Lower leg skin (tissue), 4 donors: ENCODE measurements around the gene GINS1. TPM values are rescaled to one million over a fixed set of nuclear protein-coding genes. Genes with fewer than 3 reads are reported as not detected.

ENCODE experiments used
- DNase-seq, 2 donors: peaks; one replicate each; pipeline ENCODE4 v3.0.0-alpha.2; 2019; ENCODE audit warnings: low spot score in 2 of 2
- H3K4me3 ChIP-seq: fragments of 200-600 bp; sonication (generic); 2 replicates; pipeline ENCODE4 v1.5.1; 2017; ENCODE audit warnings: mild to moderate bottlenecking, low read depth; ENCODE audit not compliant: poor library complexity, severe bottlenecking
- POLR2A ChIP-seq, 2 donors: fragments of 450-650 bp; IDR thresholded peaks; one replicate each; pipeline ENCODE4 v1.6.1; 2016 to 2017; ENCODE audit warnings: antibody characterized with exemption in 2 of 2, mild to moderate bottlenecking in 1 of 2, moderate library complexity in 1 of 2
- WGBS, 2 donors: methylation state at CpG; one replicate each; pipeline ENCODE4 v1.1.5; 2018; 5-methylcytosine and 5-hydroxymethylcytosine counted together
- intact Hi-C: fragments of 100-400 bp; cut with DNase I; formaldehyde crosslinking; loops from one replicate; pipeline ENCODE4 v1.15.0; 2023; ENCODE audit warnings: low total_unique reads
- total RNA-seq, 4 donors: library from RNA; depleted of rRNA; stranded (reverse); fragments of >200 nt; gene quantifications; one replicate each; pipeline ENCODE4 v1.1.0, GENCODE V29; 2016
- TF ChIP-seq, protein P1 (sequence below), 3 donors: fragments of 450-650 bp; IDR thresholded peaks; one replicate each; pipeline ENCODE4 v1.5.1; 2016; ENCODE audit warnings: antibody characterized with exemption in 3 of 3, mild to moderate bottlenecking in 3 of 3, moderate library complexity in 2 of 3

The GINS1 gene
- total RNA-seq, 4 donors from 2014 or later: 0.63 to 2.8 (median 1.4) TPM

DNA sequence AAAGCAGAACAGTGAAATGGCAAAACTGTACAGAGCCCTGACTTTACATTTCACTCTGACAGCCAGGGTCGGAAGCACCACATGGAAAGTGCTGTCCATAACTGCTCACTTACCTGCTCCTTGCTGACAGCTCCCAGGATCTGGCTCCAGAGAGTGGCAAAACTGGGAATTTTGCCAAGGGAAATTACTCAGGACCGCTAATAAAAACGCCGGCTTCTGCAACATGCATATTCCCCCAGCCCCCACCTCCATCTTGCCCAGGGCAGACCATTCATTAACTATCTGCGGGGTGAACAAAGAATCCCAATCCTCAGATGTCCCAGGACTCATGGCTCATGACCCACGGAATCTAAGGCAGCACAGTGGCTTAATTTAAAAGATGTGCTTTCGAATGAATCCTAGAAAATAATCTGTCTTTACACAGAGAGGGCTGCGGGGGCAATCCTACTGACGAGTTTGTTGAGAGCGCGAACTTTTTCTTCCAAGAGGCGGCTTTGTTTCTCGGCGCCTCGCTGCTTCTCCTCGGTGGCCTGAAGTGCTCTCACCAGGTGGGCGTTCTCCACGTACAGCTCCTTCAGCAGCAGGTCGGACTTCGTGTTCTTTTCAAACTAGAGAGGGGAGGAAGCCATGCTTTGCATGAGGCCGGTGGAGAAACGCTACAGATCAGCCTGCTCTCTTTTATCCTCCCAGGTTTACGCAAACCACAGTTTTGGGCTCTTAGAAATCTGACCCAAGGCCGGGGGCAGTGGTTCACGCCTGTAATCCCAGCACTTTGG lies 45.8 kb downstream of the GINS1 start:
- no peak for DNase-seq
- intact Hi-C loops: no loop called here
- H3K4me3 ChIP-seq: no peak overlapping the region
- no peak for TF ChIP-seq POLR2A (IDR thresholded peaks at IDR 0.05)
- TF ChIP-seq, protein P1, sequence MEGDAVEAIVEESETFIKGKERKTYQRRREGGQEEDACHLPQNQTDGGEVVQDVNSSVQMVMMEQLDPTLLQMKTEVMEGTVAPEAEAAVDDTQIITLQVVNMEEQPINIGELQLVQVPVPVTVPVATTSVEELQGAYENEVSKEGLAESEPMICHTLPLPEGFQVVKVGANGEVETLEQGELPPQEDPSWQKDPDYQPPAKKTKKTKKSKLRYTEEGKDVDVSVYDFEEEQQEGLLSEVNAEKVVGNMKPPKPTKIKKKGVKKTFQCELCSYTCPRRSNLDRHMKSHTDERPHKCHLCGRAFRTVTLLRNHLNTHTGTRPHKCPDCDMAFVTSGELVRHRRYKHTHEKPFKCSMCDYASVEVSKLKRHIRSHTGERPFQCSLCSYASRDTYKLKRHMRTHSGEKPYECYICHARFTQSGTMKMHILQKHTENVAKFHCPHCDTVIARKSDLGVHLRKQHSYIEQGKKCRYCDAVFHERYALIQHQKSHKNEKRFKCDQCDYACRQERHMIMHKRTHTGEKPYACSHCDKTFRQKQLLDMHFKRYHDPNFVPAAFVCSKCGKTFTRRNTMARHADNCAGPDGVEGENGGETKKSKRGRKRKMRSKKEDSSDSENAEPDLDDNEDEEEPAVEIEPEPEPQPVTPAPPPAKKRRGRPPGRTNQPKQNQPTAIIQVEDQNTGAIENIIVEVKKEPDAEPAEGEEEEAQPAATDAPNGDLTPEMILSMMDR (IDR thresholded peaks at IDR 0.05): no peak
- 88% methylated on average over 25 of the region's 25 CpGs for WGBS, 2 donors

DNA sequence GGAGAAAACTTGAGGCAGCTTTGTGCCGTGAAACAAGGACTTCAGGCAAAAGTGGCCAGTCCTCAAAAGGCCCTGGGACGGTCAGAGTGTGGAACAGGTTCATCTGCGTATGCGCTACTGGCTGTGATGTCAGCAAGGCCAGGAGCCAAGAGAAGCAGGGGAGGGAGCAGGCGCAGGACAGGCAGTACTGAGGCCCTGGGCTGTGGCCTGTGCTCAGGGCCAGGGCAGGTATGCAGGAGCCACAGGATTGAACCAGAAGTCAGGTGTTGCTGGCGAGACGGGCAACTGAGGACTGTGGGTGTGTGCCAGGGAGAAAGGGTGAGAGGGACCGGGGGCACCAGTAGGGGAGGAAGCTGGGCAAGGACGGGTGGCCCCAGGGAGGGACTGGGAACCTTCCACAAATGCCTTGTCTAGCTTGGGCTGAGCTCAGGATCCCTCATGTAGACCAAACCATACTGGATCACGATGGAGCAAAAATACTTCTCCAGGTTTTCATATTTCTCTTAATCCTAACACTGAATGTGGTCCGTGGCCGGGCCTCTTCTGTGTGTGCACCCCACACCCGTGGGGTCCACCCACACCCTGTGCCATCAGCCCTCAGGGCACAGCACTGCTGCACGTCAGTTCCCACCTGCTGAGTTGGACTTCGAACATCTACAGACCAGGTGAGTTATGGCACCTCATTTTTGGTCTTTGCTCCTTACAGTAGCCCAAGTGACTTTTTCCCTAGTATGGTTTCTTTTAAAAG lies 46.9 kb downstream of the GINS1 start:
- WGBS, 2 donors: 88 to 89% methylated on average over 15 of the region's 15 CpGs
- intact Hi-C loops: no loop called here
- DNase-seq: no peak
- no peak overlapping the region for H3K4me3 ChIP-seq
- TF ChIP-seq, protein P1 (IDR thresholded peaks at IDR 0.05): no peak
- TF ChIP-seq POLR2A (IDR thresholded peaks at IDR 0.05): no peak

DNA sequence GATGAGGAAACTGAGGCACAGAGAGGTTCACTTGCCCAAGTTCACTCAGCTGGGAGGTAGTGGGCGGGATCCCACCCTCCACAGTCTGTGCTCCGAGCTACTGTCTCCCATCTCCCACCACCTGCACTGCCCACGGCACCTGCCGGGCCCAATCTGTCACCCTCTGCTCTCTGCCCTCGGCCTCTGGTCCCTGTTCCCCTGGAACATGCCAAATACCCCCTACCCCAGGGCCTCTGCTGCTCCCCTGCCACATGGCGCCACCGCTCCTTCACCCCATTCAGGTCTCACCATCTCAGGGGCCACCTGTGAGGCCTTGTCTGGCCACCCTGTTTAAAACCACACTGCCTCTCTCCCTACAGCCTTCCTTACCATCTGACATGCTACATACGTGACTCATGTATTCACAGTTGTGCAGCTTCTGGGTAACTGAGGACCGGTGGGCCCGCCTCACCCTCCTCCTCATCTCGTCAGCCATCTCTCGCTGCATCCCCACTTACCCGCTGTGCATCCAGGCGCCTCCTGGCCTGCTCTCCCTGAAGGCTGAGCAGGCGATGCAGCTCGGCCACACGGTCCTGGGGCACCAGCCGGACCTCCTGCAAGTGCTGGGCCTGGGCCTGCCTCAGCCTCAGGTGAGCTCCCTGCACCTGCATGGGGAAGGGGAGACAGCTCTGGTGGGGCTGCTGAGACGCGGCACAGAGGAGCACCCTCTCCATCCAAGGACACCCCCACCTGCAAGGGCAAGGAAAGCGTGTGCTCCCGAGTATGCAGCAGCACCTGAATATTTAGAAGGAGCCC lies 50.6 kb downstream of the GINS1 start:
- intact Hi-C loops: no loop called here
- TF ChIP-seq, protein P1 (IDR thresholded peaks at IDR 0.05): no peak
- no peak for TF ChIP-seq POLR2A (IDR thresholded peaks at IDR 0.05)
- 95 to 96% methylated on average over 21 to 22 of the region's 22 CpGs for WGBS, 2 donors
- peak in 1 of 2 donors; percentile 63 for DNase-seq
- H3K4me3 ChIP-seq: no peak overlapping the region

DNA sequence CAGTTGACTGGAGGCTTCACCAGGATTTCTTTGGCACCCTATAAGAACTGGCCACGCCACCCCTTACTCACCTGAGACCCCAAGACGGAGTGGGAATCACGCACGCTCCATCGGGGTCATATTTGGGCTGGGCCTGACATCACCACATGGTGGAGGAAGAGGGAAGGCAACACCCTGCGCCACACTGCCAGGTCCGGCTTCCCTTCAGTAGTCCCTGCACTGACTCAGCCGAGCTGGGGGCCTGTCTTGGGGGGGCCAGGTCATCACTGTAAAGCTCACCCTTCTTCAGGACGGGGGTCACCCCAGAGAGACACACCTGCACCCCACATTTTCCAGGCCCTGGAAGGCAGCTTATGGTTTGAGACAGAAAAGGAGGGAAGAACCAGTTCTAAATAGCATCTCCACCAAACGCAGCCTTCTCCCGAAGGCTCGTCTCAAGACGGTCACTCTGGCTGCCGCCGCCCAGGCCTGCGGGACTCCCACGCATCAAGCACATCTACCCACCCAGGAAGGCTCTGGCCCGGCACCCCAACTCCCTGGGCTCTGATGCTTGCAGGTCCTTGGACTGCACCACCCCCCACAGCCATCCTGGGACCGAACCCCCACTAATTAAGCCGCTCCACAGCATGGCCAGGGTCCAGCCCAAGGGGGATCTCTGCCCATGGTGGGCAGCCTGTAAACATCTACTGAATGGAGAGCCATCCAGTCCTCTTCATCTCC lies 51.8 kb downstream of the GINS1 start:
- 74 to 79% methylated on average over 17 of the region's 20 CpGs for WGBS, 2 donors
- intact Hi-C loops: no loop called here
- no peak for TF ChIP-seq POLR2A (IDR thresholded peaks at IDR 0.05)
- TF ChIP-seq, protein P1 (IDR thresholded peaks at IDR 0.05): no peak
- DNase-seq: peak in 1 of 2 donors; percentile 81
- H3K4me3 ChIP-seq: no peak overlapping the region

DNA sequence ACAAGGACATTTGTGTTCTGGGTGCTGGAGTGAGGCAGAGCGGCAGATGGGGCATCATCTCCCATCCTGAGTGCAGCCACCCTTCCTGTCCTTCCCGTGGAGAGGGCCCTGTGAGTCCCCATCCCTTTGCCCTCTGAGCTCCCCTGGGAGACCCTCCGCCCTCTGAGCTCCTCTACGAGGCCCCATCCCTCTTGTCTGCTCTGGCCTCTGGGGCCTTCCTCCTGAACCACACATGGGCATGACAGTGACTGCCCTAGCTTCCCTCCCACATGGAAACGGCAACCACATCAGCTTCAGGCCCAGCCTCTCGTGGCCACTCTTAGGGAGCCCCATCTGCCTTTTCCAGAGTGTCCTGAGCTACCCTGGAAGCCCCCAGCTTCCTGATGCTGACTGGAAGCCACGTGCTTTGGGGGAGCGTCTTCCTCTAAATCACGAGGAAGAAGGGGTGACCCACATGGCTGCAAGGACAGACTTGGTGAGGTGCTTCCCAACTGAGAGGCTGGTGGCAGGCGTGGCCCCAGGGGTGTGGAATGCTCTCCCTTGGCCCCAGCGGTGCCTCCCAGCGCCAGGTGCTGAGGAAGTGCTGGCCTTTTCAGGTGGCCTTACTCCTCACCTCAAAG lies 52.6 kb downstream of the GINS1 start:
- peak in 1 of 2 donors; percentile 78 for DNase-seq
- WGBS, 2 donors: 68 to 75% methylated on average over 12 of the region's 12 CpGs
- TF ChIP-seq, protein P1 (IDR thresholded peaks at IDR 0.05): no peak
- TF ChIP-seq POLR2A (IDR thresholded peaks at IDR 0.05): no peak
- no peak overlapping the region for H3K4me3 ChIP-seq
- intact Hi-C loops: no loop called here
